Stimulated activated CD4-positive, alpha-beta T cell treated with anti-CD3 and anti-CD28 coated beads, Interleukin-2, amount 100 ng/mL, for 24 hours (primary cell): ENCODE measurements around the gene GJD2.

Experiments used
- DNase-seq, 2 donors: peaks; one replicate each; pipeline ENCODE4 v3.0.0-alpha.2; 2020

GJD2 gene

DNA sequence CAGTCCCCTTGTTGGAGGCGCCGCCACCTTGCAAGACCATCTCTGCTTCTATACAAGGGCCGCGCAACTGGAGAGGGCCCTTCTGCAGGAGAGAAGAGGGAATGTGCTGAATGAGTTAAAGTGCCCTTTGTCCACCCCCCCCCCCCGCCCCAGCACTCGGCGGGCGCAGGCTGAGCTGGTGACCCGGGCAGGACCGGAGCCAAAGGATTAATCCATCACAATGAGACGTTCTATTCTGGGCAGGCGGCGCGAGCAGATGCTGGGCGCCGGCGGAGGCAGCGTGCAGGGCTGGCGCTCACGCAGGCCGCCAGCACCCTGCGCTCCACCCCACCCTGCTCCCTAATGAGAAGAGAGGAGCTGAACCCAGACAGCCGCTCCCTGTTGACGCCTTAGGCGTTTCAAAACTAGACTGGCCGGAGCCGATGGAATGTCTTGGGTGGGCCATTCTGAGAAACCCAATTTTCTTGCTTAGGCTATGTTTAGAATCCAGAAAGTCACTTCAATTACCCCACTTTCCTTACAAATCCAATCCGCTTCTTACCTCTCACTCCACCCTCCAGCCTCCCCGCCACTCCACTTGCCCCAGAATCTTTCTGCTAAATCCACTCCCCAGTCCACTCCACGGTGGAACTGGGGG is 32.9 kb downstream of the GJD2 start:
- peak in 1 of 2 donors; percentile 1 for DNase-seq

- no peak for DNase-seq
Measured at GRCh38 chr15:34721157-34721801, 33.5 kb downstream of the GJD2 start.

DNA sequence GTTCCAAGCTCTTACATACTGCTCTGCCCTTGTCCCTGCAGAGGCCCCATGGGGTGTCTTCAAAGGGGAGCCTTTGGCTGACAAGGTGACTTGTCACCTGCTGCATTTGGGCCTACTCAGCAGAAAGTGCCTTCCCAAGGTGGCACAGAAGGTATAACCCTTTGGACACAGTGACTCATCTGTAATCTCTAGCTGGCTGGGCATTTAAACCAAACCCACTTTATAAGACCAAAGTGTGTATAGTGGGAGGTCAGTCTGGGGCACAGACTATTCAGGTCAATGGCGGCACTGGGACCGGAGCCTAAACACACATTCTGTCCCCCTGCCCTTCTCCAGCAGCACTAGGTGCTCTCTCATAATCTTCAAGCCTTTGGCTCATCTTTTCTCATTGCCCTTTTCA is 35.1 kb downstream of the GJD2 start:
- no peak for DNase-seq

DNA sequence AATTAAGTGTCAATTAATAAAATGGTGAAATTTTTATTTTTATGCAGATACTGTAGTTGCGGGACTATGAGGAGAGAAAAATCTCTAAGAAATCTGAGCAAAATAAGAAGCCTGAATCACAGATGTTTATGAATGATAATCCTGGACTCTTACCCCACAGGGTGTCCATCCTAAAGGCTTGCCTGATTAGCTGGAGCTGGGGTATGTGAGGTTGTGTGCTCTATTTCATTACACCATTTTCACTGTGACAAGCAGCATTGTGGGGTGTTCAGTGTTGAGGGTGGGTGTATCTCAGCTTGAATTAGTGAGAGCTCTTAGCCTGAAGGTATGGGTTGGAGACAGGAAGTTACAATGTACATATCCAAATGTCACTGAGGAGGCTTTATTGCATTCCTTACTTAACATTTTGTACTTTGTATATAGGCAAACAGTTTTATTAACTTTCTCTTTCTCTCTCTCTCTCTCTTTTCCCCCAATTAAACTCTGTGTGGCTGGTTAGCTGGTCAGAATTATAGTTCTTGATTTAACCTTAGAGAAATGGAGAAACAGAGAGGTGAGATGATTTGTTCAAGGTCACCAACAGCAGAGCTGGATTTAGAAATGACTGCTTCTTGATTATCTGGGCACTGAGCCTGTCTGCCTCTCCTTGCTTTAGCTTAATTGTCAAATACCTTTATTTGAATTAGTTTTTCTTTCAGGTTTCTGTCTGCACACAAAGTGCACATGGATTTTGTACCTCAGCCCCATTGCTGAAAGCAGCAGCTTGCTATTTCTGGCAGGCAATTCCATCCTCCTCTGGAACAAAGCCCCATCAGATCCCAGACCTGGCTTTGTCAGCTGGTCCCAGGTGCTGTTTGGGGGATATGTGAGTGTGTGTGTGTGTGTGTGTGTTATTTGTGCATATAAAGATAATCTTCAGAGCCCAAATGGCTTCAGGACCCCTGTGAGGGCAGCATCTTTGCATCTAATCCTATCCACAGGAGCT is 35.8 kb downstream of the GJD2 start:
- DNase-seq: no peak

GRCh38 chr15:34717729-34718128 is 37.1 kb downstream of the GJD2 start:
- DNase-seq: no peak

GRCh38 chr15:34716111-34716510 is 38.7 kb downstream of the GJD2 start:
- DNase-seq: no peak

GRCh38 chr15:34714476-34715121 is 40.2 kb downstream of the GJD2 start:
- no peak for DNase-seq

GRCh38 chr15:34713635-34714034 is 41.2 kb downstream of the GJD2 start:
- no peak for DNase-seq

GRCh38 chr15:34709866-34710265 is 44.9 kb downstream of the GJD2 start:
- DNase-seq: no peak

DNA sequence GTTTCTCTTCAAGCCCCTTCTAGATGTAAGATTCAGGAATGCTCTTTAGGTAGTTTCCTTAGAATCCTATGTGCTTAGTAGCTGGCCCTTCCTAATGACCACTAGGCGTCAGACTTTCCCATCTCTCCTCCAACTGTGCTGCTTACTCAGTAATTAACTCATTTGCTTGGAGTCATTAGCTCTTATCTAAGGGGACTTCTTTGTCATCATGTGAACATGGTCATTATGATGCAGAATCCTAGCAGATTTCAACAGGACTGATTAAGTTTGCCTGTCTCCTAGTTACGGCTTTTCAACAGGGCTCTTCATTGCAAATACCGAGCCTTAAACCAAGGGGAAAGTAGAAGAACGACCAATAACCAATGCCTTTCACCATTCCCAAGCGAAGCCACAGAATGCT is 46.4 kb downstream of the GJD2 start:
- DNase-seq: no peak

DNA sequence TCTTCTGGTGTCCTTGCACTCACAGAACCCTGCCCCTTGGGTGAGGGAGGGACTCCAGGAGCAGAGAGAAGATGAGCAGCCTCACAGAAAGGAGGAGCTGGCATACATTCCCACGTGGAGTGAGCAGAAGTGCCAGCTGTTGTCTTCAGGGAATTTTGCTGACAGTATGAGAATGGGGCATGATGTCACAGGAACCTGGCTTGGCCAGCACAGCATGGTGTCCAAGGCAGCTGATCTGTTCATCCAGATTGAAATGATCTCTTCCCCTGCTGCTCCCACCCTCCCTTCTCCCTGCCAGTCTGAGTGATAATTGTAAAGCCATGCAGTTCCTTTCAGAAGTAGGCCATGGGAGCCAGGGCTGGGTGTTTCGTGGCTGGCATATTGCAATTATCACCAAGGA is 53.3 kb downstream of the GJD2 start:
- DNase-seq: no peak
